ENCODE measurements around the gene VDR.
A peak's percentile ranks its signal among the peaks of the same experiment; 100 is the strongest.

VDR gene

DNA sequence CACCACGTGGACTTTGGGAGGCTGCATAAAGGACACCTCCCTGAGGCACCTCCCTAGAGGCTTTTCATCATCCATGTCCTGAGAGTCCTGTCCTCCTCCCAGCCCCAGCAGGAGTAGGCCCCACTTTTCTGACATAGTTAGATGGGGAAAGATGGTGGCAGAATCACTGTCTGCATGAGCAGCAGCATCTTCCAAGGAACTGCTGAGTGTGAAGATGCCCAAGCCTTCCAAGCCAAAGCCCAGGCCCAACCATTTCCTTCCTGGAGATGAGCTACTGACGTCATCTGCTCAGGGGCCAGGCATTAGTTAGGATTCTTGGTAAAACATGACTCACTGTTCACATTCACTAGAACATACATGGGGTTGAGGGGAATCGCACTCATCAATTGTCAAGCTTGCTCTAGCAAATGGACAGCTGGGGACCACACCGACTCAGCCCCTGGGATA lies 37.3 kb downstream of the VDR start:
- DNase-seq = peak; percentile 73

- DNase-seq = no peak
Observed at GRCh38 chr12:47864646-47865235, 40.1 kb downstream of the VDR start.

- no peak for DNase-seq
Observed at GRCh38 chr12:47863985-47864384, 40.8 kb downstream of the VDR start.

- DNase-seq = no peak
Observed at GRCh38 chr12:47863467-47863866, 41.3 kb downstream of the VDR start.

GRCh38 chr12:47862881-47863280 lies 41.9 kb downstream of the VDR start:
- DNase-seq = no peak

DNA sequence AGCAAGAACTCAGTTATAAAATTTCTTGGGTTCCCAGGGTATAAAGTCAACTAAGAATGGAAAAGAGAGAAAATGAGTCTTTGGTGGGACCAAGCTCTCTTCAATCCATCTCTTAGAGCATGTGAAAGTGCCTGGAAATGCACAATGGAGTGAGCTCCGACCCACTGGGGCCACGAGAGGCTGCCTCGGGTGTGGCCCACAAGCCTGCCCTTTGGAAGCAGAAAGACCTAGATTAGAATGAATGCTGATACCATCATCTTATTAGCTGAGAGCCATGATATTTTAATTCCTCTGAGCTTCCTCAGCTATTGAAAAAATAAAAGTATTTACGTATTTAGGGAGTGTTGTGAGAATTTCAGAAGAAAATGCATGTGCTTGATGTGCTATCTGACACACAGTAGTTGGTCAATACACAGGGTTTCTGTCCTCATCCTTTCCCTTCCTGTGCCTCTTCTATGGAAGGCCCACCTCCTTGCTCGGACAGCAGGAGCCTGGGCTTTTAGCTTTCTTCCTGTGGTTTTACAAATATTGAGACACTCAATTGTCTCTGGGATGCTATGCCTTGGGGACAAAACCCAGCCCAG lies 42.5 kb downstream of the VDR start:
- no peak for DNase-seq

- no peak for DNase-seq
Observed at GRCh38 chr12:47860873-47861272, 43.9 kb downstream of the VDR start.

- DNase-seq = peak; percentile 80
Observed at GRCh38 chr12:47860279-47860841, 44.4 kb downstream of the VDR start.

- no peak for DNase-seq
Observed at GRCh38 chr12:47858511-47859266, 46.1 kb downstream of the VDR start.

- DNase-seq = no peak
Observed at GRCh38 chr12:47856721-47857575, 47.8 kb downstream of the VDR start.

DNA sequence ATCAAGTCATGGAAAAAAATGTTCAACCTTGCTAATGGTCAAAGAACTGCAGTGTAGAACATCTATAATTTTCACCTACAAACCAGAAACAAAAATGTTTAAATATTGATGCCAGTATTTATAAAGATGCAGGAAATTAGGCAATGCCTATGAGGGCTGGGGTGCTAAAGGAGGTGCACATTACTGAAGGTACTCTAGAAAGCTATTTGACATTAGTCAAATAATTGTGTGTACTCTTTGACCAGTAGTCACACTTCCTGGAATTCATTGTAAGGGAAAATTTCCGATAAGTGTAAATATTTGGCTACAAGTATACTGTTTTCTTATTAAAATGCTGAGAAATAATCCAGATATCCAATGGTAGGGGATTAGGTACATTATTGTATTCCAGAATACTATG lies 48.7 kb downstream of the VDR start:
- no peak for DNase-seq

- DNase-seq = no peak
Observed at GRCh38 chr12:47855502-47855901, 49.3 kb downstream of the VDR start.

GRCh38 chr12:47854531-47854930 lies 50.3 kb downstream of the VDR start:
- DNase-seq = no peak

GRCh38 chr12:47852096-47852571 lies 52.7 kb downstream of the VDR start:
- no peak for DNase-seq

- DNase-seq = no peak
Observed at GRCh38 chr12:47851303-47851952, 53.4 kb downstream of the VDR start.

- DNase-seq = no peak
Observed at GRCh38 chr12:47850153-47851084, 54.4 kb downstream of the VDR start.

GRCh38 chr12:47849261-47849660 lies 55.5 kb downstream of the VDR start:
- DNase-seq = no peak

GRCh38 chr12:47848853-47849252 lies 55.9 kb downstream of the VDR start:
- DNase-seq = no peak

DNA sequence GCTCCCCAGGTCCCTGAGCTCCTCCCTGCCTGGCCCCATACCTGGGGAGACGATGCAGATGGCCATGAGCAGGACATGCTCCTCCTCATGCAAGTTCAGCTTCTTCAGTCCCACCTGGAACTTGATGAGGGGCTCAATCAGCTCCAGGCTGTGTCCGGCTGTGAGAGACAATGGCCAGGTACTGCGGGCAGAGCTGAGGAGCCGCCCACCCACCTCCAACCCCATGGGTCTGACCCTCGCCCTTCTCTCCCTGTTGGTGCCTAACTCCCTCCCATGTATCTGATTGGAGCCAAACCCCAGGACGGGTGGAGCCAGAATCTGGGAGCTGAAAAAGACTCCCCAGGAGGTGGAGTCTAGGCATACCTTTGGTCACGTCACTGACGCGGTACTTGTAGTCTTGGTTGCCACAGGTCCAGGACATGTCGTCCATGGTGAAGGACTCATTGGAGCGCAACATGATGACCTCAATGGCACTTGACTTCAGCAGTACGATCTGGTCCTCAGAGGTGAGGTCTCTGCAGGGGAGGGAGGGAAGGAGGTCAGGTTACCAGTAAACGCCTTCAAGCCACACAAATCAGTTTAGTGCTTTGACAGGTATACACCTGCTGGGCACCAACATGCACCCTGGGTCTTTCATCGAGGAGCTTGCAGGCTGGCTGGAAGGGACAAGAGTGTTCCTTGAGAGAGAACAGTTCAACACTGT lies 58.3 kb downstream of the VDR start:
- no peak for DNase-seq

- no peak for DNase-seq
Observed at GRCh38 chr12:47845081-47845480, 59.7 kb downstream of the VDR start.

Measured in activated CD4-positive, alpha-beta T cell treated with anti-CD3 and anti-CD28 coated beads, Interleukin-2, amount 50 U/mL, for 16 hours (primary cell).